Lower leg skin (tissue), 4 donors: Measurements from ENCODE around the gene RFTN2. TPM values are rescaled to one million over a fixed set of nuclear protein-coding genes. Genes with fewer than 3 reads are reported as not detected.

Source experiments
- DNase-seq, 2 donors: peaks; one replicate each; pipeline ENCODE4 v3.0.0-alpha.2; 2019; ENCODE audit warnings: low spot score in 2 of 2
- H3K4me3 ChIP-seq: fragments of 200-600 bp; sonication (generic); 2 replicates; pipeline ENCODE4 v1.5.1; 2017; ENCODE audit warnings: mild to moderate bottlenecking, low read depth; ENCODE audit not compliant: poor library complexity, severe bottlenecking
- POLR2A ChIP-seq, 2 donors: fragments of 450-650 bp; IDR thresholded peaks; one replicate each; pipeline ENCODE4 v1.6.1; 2016 to 2017; ENCODE audit warnings: antibody characterized with exemption in 2 of 2, mild to moderate bottlenecking in 1 of 2, moderate library complexity in 1 of 2
- WGBS, 2 donors: methylation state at CpG; one replicate each; pipeline ENCODE4 v1.1.5; 2018; 5-methylcytosine and 5-hydroxymethylcytosine counted together
- intact Hi-C: fragments of 100-400 bp; cut with DNase I; formaldehyde crosslinking; loops from one replicate; pipeline ENCODE4 v1.15.0; 2023; ENCODE audit warnings: low total_unique reads
- total RNA-seq, 4 donors: library from RNA; depleted of rRNA; stranded (reverse); fragments of >200 nt; gene quantifications; one replicate each; pipeline ENCODE4 v1.1.0, GENCODE V29; 2016
- TF ChIP-seq, protein P1 (sequence below), 3 donors: fragments of 450-650 bp; IDR thresholded peaks; one replicate each; pipeline ENCODE4 v1.5.1; 2016; ENCODE audit warnings: antibody characterized with exemption in 3 of 3, mild to moderate bottlenecking in 3 of 3, moderate library complexity in 2 of 3

Gene RFTN2
- total RNA-seq, 4 donors from 2014 or later: 1.5 to 6.5 (median 2.7) TPM

DNA sequence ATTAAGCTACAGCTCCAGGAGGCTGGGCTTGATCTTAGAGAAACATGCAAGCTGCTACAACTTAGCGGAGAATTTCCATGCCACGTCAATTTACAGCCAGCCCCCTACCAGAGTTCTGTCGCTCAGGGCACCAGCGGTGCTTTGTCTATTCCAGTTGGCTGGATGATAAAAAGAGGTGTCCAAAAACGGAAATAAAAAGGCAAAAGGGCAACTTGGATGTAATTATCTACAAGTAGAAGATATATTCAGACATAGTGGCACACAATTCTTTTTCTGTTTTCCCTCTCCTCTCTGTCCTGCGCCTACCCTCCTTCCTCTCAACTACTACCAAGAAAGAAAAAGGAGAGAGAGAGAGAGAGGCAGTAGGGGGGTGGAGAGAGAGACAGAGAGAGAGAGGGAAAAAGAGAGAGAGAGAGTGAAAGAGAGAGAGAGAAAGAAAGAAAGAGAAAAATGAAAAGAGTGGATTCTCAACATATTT lies 363 bp upstream of the RFTN2 start:
- TF ChIP-seq, protein P1, sequence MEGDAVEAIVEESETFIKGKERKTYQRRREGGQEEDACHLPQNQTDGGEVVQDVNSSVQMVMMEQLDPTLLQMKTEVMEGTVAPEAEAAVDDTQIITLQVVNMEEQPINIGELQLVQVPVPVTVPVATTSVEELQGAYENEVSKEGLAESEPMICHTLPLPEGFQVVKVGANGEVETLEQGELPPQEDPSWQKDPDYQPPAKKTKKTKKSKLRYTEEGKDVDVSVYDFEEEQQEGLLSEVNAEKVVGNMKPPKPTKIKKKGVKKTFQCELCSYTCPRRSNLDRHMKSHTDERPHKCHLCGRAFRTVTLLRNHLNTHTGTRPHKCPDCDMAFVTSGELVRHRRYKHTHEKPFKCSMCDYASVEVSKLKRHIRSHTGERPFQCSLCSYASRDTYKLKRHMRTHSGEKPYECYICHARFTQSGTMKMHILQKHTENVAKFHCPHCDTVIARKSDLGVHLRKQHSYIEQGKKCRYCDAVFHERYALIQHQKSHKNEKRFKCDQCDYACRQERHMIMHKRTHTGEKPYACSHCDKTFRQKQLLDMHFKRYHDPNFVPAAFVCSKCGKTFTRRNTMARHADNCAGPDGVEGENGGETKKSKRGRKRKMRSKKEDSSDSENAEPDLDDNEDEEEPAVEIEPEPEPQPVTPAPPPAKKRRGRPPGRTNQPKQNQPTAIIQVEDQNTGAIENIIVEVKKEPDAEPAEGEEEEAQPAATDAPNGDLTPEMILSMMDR (IDR thresholded peaks at IDR 0.05): no peak
- TF ChIP-seq POLR2A (IDR thresholded peaks at IDR 0.05): no peak
- H3K4me3 ChIP-seq: no peak overlapping the region
- WGBS, 2 donors: 23 to 28% methylated on average over 6 of the region's 6 CpGs
- intact Hi-C loops: no loop called here
- DNase-seq: peak in 1 of 2 donors; percentile 16

DNA sequence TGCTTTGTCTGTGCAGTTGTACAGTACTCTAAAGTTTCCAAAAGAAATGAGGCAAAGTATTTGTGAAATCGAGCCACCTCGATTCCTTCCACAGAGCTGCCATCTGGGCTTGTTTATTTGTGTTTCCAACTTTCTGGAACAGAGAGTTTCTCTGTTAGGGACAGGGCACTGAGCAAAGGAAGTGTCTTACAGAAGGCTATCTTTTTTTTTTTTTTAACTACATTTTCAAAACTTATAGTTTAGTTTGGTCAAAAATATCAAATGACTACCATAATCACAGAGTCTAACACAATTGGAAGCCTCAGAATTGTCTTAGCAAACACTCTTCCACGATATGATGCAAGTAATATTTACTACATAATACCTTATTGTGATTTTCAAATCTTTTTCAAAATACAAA lies 796 bp downstream of the RFTN2 start:
- no peak overlapping the region for H3K4me3 ChIP-seq
- DNase-seq: no peak
- no peak for TF ChIP-seq POLR2A (IDR thresholded peaks at IDR 0.05)
- TF ChIP-seq, protein P1 (IDR thresholded peaks at IDR 0.05): no peak
- WGBS, 2 donors: 35 to 53% methylated on average over 3 of the region's 3 CpGs
- intact Hi-C loops: no loop called here

DNA sequence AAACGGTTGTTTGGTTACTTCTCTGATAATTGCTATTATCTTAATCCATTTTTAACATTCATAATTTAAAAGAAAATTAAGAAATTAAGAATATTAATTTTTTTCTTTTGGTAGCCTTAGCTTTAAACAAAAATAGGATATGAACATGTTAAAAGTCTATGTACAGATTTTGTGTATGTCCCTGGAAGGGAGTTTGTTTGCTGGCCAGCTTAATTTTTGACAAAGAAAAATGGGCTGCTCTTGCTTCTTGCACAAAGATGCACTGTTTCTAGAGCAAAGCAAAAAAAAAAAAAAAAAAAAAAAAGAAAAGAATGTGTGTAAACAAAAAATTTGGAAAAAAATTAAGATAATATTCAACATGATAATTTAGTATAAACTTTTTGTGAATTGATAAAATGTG lies 1.3 kb downstream of the RFTN2 start:
- intact Hi-C loops: no loop called here
- DNase-seq: no peak
- TF ChIP-seq, protein P1 (IDR thresholded peaks at IDR 0.05): no peak
- no peak for TF ChIP-seq POLR2A (IDR thresholded peaks at IDR 0.05)
- WGBS, 2 donors: 42 to 54% methylated on average over 1 of the region's 1 CpG
- no peak overlapping the region for H3K4me3 ChIP-seq

DNA sequence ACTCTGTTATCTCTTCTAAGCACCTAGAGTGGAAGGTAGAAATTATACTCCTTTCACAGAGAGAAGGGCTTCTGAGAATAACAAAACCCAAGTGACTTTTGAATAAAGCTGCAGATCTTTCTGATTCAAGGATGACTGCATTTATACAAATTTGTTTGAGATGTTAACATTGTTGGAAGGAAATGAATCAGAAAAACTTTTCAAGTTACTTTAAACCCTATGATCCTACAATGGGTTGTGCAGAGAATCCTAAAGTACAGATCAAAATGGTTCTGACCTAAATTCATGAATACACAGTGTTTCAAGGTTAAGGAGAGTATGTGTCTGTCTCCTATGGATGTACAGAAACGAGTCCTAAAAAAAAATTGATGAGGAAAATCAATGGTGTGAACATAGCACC lies 1.8 kb downstream of the RFTN2 start:
- intact Hi-C loops: no loop called here
- TF ChIP-seq, protein P1 (IDR thresholded peaks at IDR 0.05): no peak
- TF ChIP-seq POLR2A (IDR thresholded peaks at IDR 0.05): no peak
- no peak overlapping the region for H3K4me3 ChIP-seq
- DNase-seq: no peak
- 28 to 39% methylated on average over 1 of the region's 1 CpG for WGBS, 2 donors

DNA sequence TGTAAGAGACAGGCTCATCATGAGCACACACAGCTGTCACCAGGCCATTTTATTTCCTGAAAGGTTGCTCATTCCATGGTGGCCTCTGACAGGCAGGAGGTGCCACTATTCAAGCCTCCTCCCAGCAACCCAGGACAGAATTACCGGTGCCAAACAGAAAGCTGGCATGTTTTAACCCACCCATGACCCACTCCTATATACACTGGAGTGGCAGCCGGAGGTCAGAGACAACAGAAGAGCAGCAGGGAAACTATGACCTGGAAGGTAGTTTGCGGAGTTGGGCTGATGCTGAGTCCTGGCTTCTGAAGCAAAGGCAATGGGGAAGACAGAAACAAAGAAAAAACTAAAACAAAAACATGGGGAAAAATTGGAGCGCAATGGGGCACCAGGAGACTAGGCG lies 2.3 kb downstream of the RFTN2 start:
- no peak overlapping the region for H3K4me3 ChIP-seq
- DNase-seq: no peak
- 61% methylated on average over 5 of the region's 5 CpGs for WGBS, 2 donors
- intact Hi-C loops: no loop called here
- no peak for TF ChIP-seq POLR2A (IDR thresholded peaks at IDR 0.05)
- TF ChIP-seq, protein P1 (IDR thresholded peaks at IDR 0.05): no peak

DNA sequence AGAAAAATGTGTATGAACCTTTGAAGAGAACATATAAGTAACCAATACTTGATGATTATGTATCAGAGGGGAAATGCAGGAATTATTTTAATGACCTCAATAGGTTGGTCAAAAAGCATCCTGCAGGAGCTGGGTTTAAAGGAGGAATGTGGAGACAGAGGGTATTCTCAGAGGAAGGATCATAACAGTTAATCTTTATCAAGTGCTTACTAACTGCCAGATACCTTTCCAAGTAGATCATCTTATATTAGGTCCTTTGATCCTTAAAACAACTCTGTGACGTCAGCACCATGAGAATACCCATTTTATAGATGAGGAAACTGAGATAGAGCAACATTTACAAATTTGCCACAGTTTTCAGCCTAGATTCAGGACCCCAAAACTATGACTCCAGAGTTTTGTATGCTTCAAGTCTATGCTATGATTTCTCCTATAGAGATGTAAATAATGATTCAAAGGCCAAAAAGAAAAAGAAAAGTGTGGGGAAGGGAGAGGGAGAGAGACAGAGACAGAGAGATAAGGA lies 3.0 kb downstream of the RFTN2 start:
- intact Hi-C loops: no loop called here
- TF ChIP-seq, protein P1 (IDR thresholded peaks at IDR 0.05): no peak
- TF ChIP-seq POLR2A (IDR thresholded peaks at IDR 0.05): no peak
- no peak overlapping the region for H3K4me3 ChIP-seq
- 46 to 50% methylated on average over 1 of the region's 1 CpG for WGBS, 2 donors
- no peak for DNase-seq
